Mesodermal cell (in vitro differentiated cells): ENCODE data around the gene CDC20B.
"Not testable (repeated sequence)": the region's sequence is repeated elsewhere in the genome, so short reads cannot be mapped to it uniquely, and the experiment has no call there.

Experiments
- H3K27ac ChIP-seq: 2 replicates; pipeline ENCODE4 v1.7.0; 2013; ENCODE audit warnings: mild to moderate bottlenecking, low read depth, low read length, moderate library complexity; ENCODE audit not compliant: severe bottlenecking
- H3K36me3 ChIP-seq: 2 replicates; pipeline ENCODE4 v1.7.1; 2013; ENCODE audit warnings: mild to moderate bottlenecking, low read length, moderate library complexity; ENCODE audit not compliant: control insufficient read depth, insufficient read depth
- H3K4me1 ChIP-seq: one replicate; pipeline ENCODE4 v1.7.1; 2013; ENCODE audit warnings: mild to moderate bottlenecking, low read length; ENCODE audit not compliant: insufficient read depth, control insufficient read depth, poor library complexity, severe bottlenecking
- H3K4me3 ChIP-seq: 2 replicates; pipeline ENCODE4 v1.7.0; 2013; ENCODE audit warnings: low read length, control low read depth, mild to moderate bottlenecking; ENCODE audit not compliant: insufficient read depth, poor library complexity, severe bottlenecking; ENCODE audit errors: extremely low read depth
- H3K9me3 ChIP-seq: 2 replicates; pipeline ENCODE4 v1.7.1; 2013; ENCODE audit warnings: mild to moderate bottlenecking, low read length, moderate library complexity; ENCODE audit not compliant: control insufficient read depth
- WGBS, 2 experiments: methylation state at CpG; one replicate each; pipeline ENCODE4 v1.1.5; 2013; ENCODE audit warnings: missing lambda C conversion rate in 2 of 2; ENCODE audit not compliant: insufficient coverage in 2 of 2; 5-methylcytosine and 5-hydroxymethylcytosine counted together

Gene CDC20B

GRCh38 chr5:55136521-55136920, 36.5 kb downstream of the CDC20B start:
- Histone ChIP-seq H3K36me3 (no peaks in the 10 kb centered on the region), H3K9me3 (no peaks in the 10 kb centered on the region), H3K27ac (no peak overlapping the region), H3K4me3 (no peak overlapping the region), H3K4me1 (no peaks in the 10 kb centered on the region)
- WGBS, 2 experiments = 40 to 74% methylated on average over 1 to 2 of the region's 3 CpGs

GRCh38 chr5:55134053-55134722, 38.8 kb downstream of the CDC20B start:
- no peak overlapping the region for H3K4me3 ChIP-seq
- no peaks in the 10 kb centered on the region for H3K4me1 ChIP-seq
- WGBS, 2 experiments = 76 to 94% methylated on average over 2 of the region's 5 CpGs

GRCh38 chr5:55123365-55123764, 49.6 kb downstream of the CDC20B start:
- Histone ChIP-seq H3K27ac (no peak overlapping the region), H3K36me3 (no peaks in the 10 kb centered on the region), H3K9me3 (no peaks in the 10 kb centered on the region), H3K4me1 (no peaks in the 10 kb centered on the region), H3K4me3 (no peak overlapping the region)
- WGBS, 2 experiments = 63 to 75% methylated on average over 1 to 2 of the region's 3 CpGs

More at GRCh38 chr5:55134053-55134722, 38.8 kb downstream of the CDC20B start:
- no peaks in the 10 kb centered on the region for H3K9me3 ChIP-seq
- no peaks in the 10 kb centered on the region for H3K36me3 ChIP-seq
- H3K27ac ChIP-seq = no peak overlapping the region

GRCh38 chr5:55114061-55114460, 58.9 kb downstream of the CDC20B start:
- peaks cover 2% of the 10 kb centered on the region for H3K4me1 ChIP-seq
- 100% methylated on average over 1 to 2 of the region's 3 CpGs for WGBS, 2 experiments
- no peak overlapping the region for H3K27ac ChIP-seq
- H3K4me3 ChIP-seq = no peak overlapping the region
- H3K36me3 ChIP-seq = no peaks in the 10 kb centered on the region
- no peaks in the 10 kb centered on the region for H3K9me3 ChIP-seq

- Histone ChIP-seq H3K27ac (no peak overlapping the region), H3K4me1 (peaks cover 9% of the 10 kb centered on the region), H3K36me3 (no peaks in the 10 kb centered on the region), H3K4me3 (no peak overlapping the region), H3K9me3 (no peaks in the 10 kb centered on the region)
These were observed 59.6 kb downstream of the CDC20B start for GRCh38 chr5:55113327-55113726.

- no peak overlapping the region for H3K27ac ChIP-seq
- H3K4me1 ChIP-seq = peaks cover 10% of the 10 kb centered on the region
- no peaks in the 10 kb centered on the region for H3K9me3 ChIP-seq
- 100% methylated on average over 1 to 2 of the region's 2 CpGs for WGBS, 2 experiments
- no peaks in the 10 kb centered on the region for H3K36me3 ChIP-seq
- H3K4me3 ChIP-seq = no peak overlapping the region
These were observed 62.8 kb downstream of the CDC20B start for GRCh38 chr5:55110217-55110616.

- Histone ChIP-seq H3K4me3 (no peak overlapping the region), H3K36me3 (no peaks in the 10 kb centered on the region), H3K27ac (no peak overlapping the region), H3K4me1 (peaks cover 22% of the 10 kb centered on the region), H3K9me3 (no peaks in the 10 kb centered on the region)
- 82 to 83% methylated on average over 2 to 3 of the region's 3 CpGs for WGBS, 2 experiments
These were observed 64.3 kb downstream of the CDC20B start for GRCh38 chr5:55108661-55109060.

GRCh38 chr5:55105976-55106375, 67.0 kb downstream of the CDC20B start:
- not testable (repeated sequence) for H3K27ac ChIP-seq, H3K9me3 ChIP-seq, H3K36me3 ChIP-seq, H3K4me3 ChIP-seq
- peaks cover 22% of the 10 kb centered on the region for H3K4me1 ChIP-seq

GRCh38 chr5:55104946-55105701, 67.9 kb downstream of the CDC20B start:
- 96 to 100% methylated on average over 3 to 5 of the region's 5 CpGs for WGBS, 2 experiments

GRCh38 chr5:55104036-55104772, 68.8 kb downstream of the CDC20B start:
- H3K27ac ChIP-seq = no peak overlapping the region
- no peaks in the 10 kb centered on the region for H3K9me3 ChIP-seq
- peaks cover 21% of the 10 kb centered on the region for H3K4me1 ChIP-seq
- 80 to 85% methylated on average over 1 to 2 of the region's 2 CpGs for WGBS, 2 experiments
- no peak overlapping the region for H3K4me3 ChIP-seq
- no peaks in the 10 kb centered on the region for H3K36me3 ChIP-seq

More at GRCh38 chr5:55104946-55105701, 67.9 kb downstream of the CDC20B start:
- peaks cover 22% of the 10 kb centered on the region for H3K4me1 ChIP-seq
- H3K4me3 ChIP-seq = no peak overlapping the region
- H3K9me3 ChIP-seq = no peaks in the 10 kb centered on the region
- H3K36me3 ChIP-seq = no peaks in the 10 kb centered on the region
- H3K27ac ChIP-seq = no peak overlapping the region
